ENCODE data around the gene OR5K4. TPM values are rescaled to one million over a fixed set of nuclear protein-coding genes. Genes with fewer than 3 reads are reported as not detected.

OR5K4 gene
- polyA plus RNA-seq, 1 donor from 2014 or later: not detected

Other genes starting within 250 kb of the OR5K4 start
- not detected in 2 replicates for gene OR5H1, start 223.1 kb upstream of the OR5K4 start, polyA plus RNA-seq
- gene OR5H14, start 206.4 kb upstream of the OR5K4 start, polyA plus RNA-seq: not detected in 2 replicates
- gene OR5H15, start 187.2 kb upstream of the OR5K4 start, polyA plus RNA-seq: not detected in 2 replicates
- not detected in 2 replicates for gene OR5H6, start 89.6 kb upstream of the OR5K4 start, polyA plus RNA-seq
- not detected in 2 replicates for gene OR5H2, start 71.3 kb upstream of the OR5K4 start, polyA plus RNA-seq
- gene OR5K3, start 36.8 kb downstream of the OR5K4 start, polyA plus RNA-seq: not detected in 2 replicates
- not detected in 2 replicates for gene OR5K1, start 109.3 kb downstream of the OR5K4 start, polyA plus RNA-seq
- not detected in 2 replicates for gene OR5K2, start 143.8 kb downstream of the OR5K4 start, polyA plus RNA-seq
- 132 and 162 TPM in 2 replicates for gene CLDND1, start 169.0 kb downstream of the OR5K4 start, polyA plus RNA-seq
- gene GPR15, start 178.1 kb downstream of the OR5K4 start, polyA plus RNA-seq: not detected in 2 replicates
- 32.0 and 37.4 TPM in 2 replicates for gene CPOX, start 239.8 kb downstream of the OR5K4 start, polyA plus RNA-seq